DMS 273 treated with DMSO at 0.1 percent for 48 hours (cell line): ENCODE results near the gene TUT1.

Experiments
- DNase-seq: peaks from one replicate; lab custom pipeline; 2025; lab: John Stamatoyannopoulos, UW

TUT1 gene

DNA sequence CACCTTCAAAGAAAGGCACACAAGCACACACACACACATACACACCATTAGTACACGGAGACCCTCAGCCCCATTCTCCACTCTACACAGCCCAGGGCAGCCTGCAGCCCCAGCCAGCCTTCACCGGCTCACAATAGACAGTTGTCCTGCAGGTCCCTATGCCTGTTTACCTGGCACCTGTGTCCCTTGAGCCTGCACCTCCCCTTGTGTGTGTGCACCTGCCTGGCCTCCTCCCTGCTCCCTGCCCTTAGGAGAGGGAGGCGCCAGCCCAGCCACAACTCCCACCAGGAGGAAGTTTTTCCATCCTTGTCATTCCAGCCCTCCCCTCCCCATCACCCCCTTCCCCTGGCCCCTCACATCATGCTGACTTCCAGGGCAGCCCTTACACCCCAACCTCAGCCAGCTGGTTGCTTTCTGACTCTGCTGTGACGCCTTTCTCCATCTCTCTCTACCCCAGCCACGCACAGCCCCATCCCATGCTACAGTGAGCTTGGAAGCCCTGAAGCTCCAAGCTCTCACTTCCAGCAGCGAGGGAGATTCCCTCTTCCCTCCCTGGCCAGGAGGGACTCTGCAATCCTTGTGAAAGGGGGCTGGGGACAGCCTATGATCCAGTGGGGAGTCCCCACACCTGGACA, 49.1 kb downstream of the TUT1 start:
- DNase-seq = no peak

DNA sequence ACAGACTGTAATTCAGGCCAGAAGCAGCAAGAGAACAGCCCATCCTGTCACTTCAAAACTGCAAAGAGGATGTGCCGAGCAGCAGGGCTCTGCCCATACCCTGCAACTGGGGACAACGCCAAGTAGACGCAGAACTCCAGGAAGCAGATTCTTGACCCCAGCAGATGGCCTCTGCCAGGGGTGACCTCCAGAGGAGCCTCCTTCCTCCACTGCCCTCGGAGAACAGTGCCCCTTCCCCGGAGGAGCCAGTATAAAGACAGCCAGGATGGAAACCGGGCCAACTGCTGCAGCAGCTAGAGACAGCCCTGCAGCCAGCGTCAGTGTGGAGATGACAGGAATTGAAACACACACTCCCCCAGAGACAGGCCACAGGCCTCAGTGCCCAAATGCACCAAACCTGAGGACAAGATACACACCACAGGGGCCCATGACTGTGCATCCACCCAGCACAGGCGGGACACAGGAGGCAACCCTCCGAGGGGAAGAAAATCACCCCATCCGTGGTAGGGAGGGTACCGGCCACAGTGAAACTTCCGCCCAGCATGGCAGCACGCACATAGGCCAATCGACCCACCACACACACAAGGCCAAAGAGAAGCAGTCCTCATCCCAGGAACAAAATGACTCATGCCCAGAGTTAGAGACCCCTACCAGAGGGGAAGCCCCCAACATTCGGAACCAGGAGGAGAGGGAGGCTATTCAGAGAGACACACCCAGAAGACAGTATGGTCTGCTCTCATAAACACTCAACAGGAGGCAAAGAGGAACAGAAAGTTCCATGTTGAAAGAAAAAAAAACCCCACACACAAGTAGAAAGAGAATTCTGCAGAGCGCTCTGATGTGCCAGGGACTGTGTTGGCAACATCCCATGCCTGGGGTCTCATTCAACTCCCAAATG, 50.3 kb downstream of the TUT1 start:
- no peak for DNase-seq

DNA sequence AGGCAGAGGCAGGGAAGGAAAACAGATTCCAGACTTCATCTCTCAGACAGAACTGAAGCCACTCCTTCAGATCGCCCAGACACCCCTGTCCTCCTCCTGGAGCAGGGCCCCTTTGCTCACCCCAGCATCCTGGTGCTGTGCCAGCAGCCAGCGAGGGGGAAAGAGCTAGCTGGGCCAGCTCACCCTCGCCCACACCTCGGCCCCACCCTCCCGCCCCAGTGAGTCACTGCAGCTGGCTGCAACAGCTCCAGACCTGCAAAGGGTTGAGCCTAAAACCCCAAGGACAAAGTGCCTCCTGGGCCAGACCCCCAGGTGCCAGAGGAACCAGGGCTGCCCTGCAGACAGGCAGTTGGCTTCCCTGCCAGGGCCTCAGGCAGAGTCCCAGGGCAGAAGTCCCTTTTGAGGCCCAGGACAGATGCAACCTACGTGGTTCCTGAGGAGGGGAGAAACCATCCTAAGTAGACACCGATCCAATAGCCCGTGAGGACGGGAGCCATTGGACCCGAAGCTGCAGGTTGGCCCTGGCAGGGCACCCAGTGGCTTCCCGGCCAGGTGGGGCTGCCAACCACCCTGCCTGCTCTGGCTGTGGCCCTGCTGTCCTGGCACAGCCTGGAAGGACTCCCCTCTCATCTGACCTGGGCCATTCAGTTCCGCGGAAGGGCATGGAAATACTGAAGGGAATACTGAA, 51.9 kb downstream of the TUT1 start:
- no peak for DNase-seq

GRCh38 chr11:62538470-62539237, 52.7 kb downstream of the TUT1 start:
- no peak for DNase-seq

DNA sequence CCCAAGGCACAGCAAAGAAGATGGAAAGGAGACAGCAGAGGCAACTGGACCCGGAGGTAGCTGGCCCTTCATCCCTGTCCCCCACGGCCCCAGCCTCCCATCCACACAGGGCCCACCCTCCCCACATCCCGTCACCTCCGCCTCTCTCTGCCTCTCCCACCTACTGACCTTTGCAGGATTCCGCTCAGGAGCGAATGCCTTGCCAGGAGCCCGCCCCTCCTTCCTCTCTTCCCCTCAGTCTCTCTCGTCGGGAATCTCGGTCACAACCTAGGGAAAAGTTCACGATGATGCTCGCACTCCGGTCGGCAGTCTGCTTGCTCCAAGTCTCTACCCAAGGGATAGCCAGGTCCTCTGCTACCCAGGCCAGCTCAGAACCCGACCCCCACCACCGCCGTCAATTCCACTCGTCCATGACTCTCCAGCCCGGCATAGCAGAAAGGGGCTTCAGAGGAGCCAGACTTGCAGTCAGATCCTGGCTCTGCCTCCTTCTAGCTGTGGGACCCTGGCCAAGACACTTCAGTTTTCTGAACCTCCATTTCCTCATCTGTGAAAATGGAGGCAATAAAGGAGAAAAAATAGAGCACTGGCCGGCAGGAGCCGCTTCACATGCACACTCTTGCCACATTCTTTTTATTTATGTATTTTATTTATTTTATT, 54.9 kb downstream of the TUT1 start:
- no peak for DNase-seq

GRCh38 chr11:62535802-62536201, 55.5 kb downstream of the TUT1 start:
- no peak for DNase-seq

- no peak for DNase-seq
Measured at GRCh38 chr11:62534779-62535545, 56.4 kb downstream of the TUT1 start.

DNA sequence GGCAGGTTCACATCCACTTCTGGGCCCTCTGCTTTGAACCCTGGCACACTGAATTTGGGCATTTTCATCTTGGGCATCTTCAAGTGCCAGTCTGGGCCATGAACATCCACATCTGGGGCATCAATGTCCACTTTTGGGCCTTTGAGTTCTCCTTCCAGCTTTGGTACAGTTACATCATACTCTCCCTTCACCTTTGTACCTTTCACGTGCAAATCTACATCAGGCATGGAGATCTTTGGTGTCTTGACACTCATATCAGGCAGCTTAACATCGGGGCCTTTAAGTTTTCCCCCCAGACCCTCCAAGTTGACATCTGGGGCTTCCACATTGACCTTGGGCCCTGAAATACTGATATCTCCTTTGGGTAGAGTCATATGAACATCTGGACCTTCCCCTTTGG, 59.2 kb downstream of the TUT1 start:
- DNase-seq = no peak
